DLD1 (cell line): ENCODE data around the gene SPSB4.
"Not testable (repeated sequence)": the region's sequence is repeated elsewhere in the genome, so short reads cannot be mapped to it uniquely, and the experiment has no call there.

ENCODE experiments used
- in situ Hi-C: cut with HindIII; loops from 2 replicates; pipeline ENCODE4 v1.10.0; 2017; ENCODE audit warnings: low sequenced_read_pairs

Gene SPSB4

GRCh38 chr3:141114179-141114745 is 63.1 kb downstream of the SPSB4 start:
- in situ Hi-C loops: no loop called here

- in situ Hi-C loops: no loop called here
Observed at GRCh38 chr3:141114816-141115460, 63.8 kb downstream of the SPSB4 start.

DNA sequence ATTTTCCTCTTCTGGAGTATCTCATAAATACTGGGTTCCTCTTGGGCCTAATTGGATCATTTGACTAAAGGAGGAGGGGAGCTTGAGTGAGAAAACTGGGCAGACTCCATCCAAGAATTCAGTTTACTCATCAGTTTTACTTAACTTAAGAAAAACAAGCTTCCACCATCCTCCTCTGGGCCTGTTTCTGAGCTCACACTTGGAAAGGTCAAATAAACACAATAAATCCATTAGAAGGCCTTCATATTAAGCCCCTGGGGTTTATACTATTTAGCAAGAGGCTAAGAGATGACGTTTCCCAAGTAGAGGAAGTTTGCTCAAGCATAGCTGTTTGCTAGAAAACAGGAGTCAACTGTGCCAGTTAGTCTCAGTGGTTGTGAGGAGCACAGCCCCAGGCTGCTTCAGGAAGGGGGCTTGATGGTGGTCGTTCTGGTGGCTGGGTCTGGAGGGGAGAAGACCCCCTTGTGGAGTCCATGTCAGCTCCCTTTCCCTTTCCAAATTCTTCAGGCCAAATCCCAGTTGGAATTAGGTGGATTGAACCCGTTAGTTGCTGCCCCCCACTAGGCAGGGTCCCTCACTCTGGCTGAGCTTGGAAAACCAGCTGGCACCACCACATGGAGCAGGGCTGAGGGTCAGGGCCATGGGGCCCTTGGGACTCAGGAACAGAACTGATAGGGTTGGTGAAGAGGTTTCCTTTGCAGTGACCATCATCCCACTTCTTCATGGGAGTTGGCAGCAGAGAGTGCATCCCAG is 64.8 kb downstream of the SPSB4 start:
- in situ Hi-C loops: no loop called here

DNA sequence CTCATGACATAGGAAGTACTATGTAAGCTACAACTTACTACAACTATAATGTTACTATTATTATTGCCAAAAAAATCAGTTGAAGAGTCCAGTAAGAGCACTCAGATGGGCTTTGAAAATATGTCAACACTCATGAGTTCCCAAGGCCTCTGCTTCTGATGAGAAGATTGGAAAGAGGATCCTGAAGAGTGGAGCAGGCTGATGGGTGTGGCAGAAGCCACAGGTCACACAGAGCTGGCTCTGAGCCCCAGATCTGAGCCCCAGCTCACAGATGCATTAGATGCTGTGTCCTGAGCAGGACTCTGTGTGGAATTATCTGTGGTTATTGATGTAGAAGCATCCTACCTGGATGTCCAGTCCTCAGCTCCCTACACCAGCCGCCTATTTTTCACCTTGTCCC is 65.6 kb downstream of the SPSB4 start:
- in situ Hi-C loops: no loop called here

DNA sequence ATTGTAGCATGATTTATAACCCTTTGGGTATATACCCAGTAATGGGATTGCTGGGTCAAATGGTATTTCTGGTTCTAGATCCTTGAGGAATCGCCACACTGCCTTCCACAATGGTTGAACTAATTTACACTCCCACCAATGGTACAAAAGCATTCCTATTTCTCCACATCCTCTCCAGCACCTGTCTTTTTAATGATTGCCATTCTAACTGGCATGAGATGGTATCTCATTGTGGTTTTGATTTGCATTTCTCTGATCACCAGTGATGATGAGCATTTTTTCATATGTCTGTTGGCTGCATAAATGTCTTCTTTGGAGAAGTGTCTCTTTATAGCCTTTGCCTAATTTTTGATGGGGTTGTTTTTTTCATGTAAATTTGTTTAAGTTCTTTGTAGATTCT is 66.8 kb downstream of the SPSB4 start:
- in situ Hi-C loops: not testable (repeated sequence)

DNA sequence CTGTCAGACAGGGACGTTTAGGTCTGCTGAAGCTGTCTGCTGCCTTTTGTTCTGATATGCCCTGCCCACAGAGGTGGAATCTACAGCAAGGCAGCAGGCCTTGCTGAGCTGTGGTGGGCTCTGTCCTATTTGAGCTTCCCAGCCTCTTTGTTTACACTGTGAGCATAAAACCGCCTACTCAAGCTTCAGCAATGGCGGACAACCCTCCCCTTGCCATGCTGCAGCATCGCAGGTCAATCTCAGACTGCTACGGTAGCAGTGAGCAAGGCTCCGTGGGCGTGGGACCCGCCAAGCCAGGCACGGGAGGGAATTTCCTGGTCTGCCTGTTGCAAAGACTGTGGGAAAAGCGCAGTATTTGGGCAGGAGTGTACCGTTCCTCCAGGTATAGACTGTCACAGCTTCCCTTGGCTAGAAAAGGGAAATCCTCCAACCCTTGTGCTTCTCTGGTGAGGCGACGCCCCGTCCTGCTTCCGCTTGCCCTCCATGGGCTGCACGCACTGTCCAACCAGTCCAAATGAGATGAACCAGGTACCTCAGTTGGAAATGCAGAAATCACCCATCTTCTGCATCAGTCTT is 71.4 kb downstream of the SPSB4 start:
- in situ Hi-C loops: no loop called here

DNA sequence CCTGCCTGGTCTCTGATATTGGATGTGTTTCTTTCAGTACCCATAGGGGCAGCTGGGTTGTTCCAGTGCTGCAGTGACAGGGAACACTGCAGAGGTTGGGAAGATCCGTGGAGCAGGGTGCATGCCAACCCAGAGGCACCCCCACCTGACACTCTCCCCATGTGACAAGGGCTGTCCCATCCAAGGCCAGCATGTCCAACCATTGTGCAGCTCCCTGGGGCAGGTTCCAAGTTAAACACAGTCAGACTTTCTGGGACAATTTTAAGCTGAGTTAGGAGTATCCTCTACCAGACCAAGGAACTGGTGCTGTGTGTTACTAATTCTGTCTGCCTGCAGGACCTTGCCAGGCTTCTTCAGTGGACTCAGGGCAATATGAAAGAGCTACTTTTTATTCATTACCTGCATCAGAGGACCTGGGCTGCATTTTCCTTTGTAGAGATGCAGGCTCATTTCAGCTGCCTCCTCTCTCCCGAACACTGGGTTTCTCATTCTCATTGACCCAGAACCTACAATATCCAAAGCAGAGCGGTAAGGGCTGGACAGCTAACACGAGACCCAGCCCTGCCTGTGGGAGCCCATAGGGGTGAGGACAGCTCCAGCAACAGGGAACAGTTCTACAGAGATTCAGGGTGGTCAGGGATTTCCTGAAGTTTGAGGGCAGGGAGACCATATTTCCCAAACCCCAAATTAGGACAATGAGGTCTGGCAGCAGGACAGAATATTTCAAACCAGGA is 72.7 kb downstream of the SPSB4 start:
- in situ Hi-C loops: no loop called here

DNA sequence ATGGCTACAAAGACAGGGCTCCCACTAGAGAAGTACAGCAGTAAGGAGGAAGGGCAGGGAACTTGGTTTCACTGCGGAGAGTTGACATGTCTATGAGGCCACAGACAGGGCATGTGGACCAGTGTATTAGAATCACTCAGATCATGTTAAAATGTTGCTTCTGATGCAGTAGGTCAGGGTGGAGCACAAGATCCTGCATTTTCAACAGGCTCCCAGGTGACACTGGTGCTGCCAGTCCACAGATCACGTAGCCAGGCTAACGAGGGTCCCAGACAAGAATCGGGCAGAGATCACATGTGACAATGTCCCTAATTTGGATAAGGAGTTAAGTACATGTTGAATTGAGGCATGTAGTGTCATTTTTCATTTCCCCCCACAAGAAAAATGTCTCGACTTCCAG is 73.6 kb downstream of the SPSB4 start:
- in situ Hi-C loops: no loop called here

DNA sequence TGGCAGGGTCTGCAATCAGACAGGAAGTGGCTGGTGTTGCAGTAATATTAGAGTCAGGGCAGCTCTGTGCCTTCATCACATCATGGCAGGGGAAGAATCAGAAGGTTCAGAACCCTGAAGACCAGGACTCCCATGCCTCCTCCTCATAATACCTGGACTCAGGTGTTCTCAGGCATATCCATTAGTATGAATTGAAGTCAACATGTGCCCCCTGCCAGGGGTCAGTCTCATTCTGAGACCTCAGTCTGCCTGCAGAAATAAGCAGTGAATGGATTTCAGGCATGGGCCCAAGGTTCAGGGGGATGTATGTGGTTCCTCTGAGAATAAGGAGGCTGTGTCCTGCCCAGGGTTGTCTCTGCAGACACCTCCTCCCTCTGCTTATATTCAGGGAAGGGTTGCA is 74.2 kb downstream of the SPSB4 start:
- in situ Hi-C loops: no loop called here

DNA sequence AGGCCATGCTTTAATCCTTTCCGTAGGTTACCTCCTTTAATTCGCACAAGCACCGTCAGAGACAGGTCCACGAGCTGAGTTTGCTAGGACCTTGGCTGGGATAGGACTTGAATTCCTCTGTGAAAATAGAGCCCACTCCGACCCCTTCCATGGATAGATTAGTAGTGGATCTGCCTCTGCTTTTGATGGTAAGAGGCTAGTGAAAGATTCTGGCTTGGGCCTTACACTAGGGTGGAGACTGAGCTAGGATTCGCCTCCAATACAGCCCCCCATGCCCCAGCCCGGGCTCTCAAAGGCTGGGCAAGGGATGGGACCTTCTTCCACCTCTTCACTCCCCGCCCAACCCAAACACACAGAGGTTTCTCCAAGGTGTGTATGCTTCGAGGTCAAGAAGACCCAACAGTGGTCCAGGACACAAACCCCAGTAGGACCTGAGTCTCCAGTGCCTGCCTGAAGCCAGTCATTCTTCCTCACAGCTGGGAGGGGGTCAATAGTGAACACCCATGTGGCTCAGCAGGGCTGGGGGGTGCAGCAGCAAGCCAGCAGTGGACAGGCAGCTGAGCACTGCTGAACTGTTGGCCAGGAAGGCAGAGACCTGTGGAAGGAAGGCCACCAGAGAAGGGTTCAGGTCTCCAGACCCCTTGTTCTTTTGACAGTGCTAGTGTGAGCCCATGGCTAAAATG is 75.7 kb downstream of the SPSB4 start:
- in situ Hi-C loops: no loop called here

DNA sequence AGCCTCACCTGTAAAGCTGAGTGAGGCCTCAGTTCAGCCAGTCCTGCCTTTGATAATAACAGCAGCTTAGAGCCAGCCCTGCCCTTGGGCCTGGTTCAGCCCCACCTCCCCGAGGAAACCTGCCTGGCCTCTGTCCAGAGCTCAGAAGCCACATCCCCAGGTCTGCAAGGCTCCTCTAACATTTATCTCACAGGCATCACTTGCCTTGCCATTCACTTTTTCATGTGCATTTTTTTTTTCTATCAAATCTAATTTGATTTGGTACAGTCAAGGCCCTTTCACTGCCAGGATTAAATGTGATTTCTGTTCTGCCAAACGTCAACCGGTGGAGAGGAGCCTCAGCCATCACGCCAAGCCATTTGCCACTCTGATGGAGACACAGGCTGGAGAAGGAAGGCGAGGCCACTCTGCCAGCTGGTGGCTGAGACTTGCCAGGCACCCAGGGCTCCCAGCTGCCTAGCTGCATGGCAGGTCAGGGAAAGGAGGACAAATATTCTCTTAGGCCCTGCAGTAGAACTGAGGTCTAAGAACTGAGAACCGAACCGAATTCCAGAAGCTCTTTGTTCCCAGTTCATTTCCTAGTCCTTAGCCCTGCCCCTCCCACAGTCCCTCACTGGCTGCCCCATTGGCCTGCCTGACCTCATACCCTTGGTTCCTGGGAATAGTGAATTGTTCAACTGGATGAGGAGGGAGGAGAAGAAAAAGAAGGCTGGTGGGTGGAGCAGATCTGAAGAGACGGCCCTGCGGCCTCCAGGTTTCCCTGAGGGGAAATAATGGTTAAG is 76.4 kb downstream of the SPSB4 start:
- in situ Hi-C loops: no loop called here

GRCh38 chr3:141128126-141128777 is 77.1 kb downstream of the SPSB4 start:
- in situ Hi-C loops: no loop called here

DNA sequence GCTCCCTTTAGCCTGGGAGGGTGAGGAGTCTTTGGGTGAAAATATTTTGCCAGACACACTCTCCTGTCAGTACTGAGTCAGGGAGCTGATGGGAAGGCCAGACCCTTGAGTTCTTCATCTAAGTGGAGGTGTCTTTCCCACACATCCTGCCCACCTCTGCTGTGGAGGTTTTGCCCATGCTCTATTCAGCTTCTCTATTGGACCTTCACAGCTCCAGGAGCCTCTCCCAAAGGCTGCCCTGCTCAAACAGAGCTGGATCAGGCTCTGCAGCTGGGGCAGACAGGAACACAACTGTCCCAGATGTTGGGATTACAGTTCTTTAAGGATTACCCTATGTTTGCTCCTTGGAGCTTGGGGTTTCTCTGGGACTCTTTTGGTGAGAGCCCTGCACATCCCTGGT is 77.9 kb downstream of the SPSB4 start:
- in situ Hi-C loops: no loop called here

DNA sequence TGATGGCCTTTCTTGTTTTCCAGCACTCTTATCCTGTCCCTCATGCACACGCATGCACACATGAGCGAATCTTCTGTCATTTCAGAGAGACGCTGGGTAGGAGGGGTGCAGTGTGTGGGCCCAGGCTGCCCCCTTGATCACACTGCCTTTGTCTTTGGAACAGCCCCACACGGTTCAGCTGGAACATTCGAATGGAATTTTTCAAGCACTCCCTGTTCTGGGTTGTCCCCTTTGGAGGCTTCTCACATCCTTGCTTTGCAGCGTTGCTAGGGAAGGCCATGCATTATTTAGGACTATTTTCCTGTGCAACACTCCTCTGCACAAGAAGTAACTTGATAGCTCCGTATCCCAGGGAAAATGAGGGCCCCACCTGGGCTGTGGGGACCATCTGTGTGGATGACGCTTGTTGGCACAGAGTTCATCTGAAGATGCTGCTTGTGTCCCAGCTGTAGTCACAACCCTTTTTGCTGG is 78.4 kb downstream of the SPSB4 start:
- in situ Hi-C loops: no loop called here

DNA sequence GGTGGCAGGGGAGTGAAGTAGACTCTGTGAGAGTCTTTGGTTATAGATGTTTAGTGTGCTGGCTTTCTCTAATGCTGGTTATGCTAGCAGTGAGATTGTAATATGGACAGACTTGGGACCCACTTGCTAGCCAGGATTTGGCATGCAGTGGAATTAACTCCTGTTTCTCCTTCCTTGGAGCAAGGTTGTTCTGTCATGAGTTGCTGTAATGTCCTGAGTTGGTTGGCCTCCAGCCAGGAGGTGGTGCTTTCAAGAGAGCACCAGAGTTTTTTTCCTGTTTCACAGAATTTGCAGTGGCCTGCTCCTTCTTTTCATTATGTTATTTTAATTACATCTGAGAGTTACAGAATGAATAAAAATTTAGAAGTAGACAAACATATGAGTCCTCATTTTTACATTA is 92.4 kb downstream of the SPSB4 start:
- in situ Hi-C loops: no loop called here

- in situ Hi-C loops: no loop called here
Observed at GRCh38 chr3:141146979-141147470, 95.9 kb downstream of the SPSB4 start.

- in situ Hi-C loops: no loop called here
Observed at GRCh38 chr3:141147657-141148056, 96.5 kb downstream of the SPSB4 start.

DNA sequence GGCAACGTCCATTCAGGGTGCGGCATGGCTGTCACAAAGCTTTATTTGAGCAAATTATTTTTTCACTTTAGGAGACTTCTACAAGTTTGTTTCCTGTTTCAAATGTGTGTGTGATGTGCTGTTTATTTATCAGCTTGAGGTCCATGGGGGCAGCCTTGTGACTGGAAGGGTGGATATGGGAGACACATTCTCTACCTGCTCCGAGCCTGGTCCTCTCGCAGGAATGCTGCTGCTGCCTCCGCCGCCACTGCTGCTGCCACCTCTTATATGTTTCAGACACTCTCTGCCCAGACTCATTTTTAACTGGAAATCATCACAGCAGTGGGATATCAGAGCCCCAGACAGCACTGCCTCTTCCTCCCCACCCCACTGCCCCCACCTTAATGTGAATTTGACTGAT is 97.0 kb downstream of the SPSB4 start:
- in situ Hi-C loops: no loop called here

GRCh38 chr3:141148770-141149169 is 97.6 kb downstream of the SPSB4 start:
- in situ Hi-C loops: no loop called here
